ENCODE data around the gene TAS2R60.

GRCh38 chr7:143405173-143406001 lies 37.9 kb upstream of the TAS2R60 start:
- TF ChIP-seq MYC (IDR thresholded peaks at IDR 0.05; ENCODE audit: low read depth, low read length) (no peak), CTCF (IDR thresholded peaks at IDR 0.05; ENCODE audit: low read depth, low read length) (no peak), POLR2A (IDR thresholded peaks at IDR 0.05; ENCODE audit: extremely low read depth, insufficient read length) (no peak), MAX (IDR thresholded peaks at IDR 0.05; ENCODE audit: low read depth, low read length) (no peak)
